Liver (tissue), 9 donors: ENCODE data around the gene SPPL2C. TPM values are rescaled to one million over a fixed set of nuclear protein-coding genes. Genes with fewer than 3 reads are reported as not detected.

Source experiments
- DNase-seq: peaks from one replicate; pipeline ENCODE4 v3.0.0-alpha.2; 2017; ENCODE audit warnings: low spot score
- H3K27ac ChIP-seq, 2 donors: one replicate each; pipeline ENCODE4 v1.7.0; 2013; ENCODE audit warnings: inconsistent platforms in 2 of 2, low read length in 2 of 2, control low read depth in 1 of 2, low read depth in 1 of 2, mild to moderate bottlenecking in 1 of 2
- H3K27me3 ChIP-seq, 4 donors: one replicate each; pipeline versions ENCODE4 v1.6.1 to v1.7.0; 2013; ENCODE audit warnings: low read length in 3 of 4, inconsistent platforms in 1 of 4, mild to moderate bottlenecking in 1 of 4, moderate library complexity in 1 of 4; ENCODE audit not compliant: control insufficient read depth in 4 of 4, insufficient read depth in 4 of 4
- H3K36me3 ChIP-seq, 4 donors: one replicate each; pipeline versions ENCODE4 v1.6.1 to v1.7.0; 2013; ENCODE audit warnings: low read length in 3 of 4, mild to moderate bottlenecking in 3 of 4, low read depth in 1 of 4, moderate library complexity in 1 of 4; ENCODE audit not compliant: control insufficient read depth in 4 of 4, insufficient read depth in 3 of 4
- H3K4me1 ChIP-seq, 4 donors: one replicate each; pipeline versions ENCODE4 v1.6.1 to v1.7.0; 2013; ENCODE audit warnings: low read length in 3 of 4, mild to moderate bottlenecking in 3 of 4, moderate library complexity in 1 of 4; ENCODE audit not compliant: control insufficient read depth in 4 of 4, insufficient read depth in 4 of 4
- H3K4me3 ChIP-seq, 3 donors: one replicate each; pipeline versions ENCODE4 v1.6.1 to v1.7.0; 2013; ENCODE audit warnings: low read length in 3 of 3, control low read depth in 1 of 3, low read depth in 1 of 3, mild to moderate bottlenecking in 1 of 3
- H3K9ac ChIP-seq, 2 donors: one replicate each; pipeline ENCODE4 v1.7.0; 2013; ENCODE audit warnings: low read length in 2 of 2, mild to moderate bottlenecking in 2 of 2, moderate library complexity in 2 of 2, control low read depth in 1 of 2, low read depth in 1 of 2
- H3K9me3 ChIP-seq, 4 donors: one replicate each; pipeline versions ENCODE4 v1.6.1 to v1.7.0; 2013; ENCODE audit warnings: low read length in 3 of 4; ENCODE audit not compliant: control insufficient read depth in 4 of 4
- ATF3 ChIP-seq: IDR thresholded peaks from 2 replicates; pipeline ENCODE4 v1.6.1; 2016; ENCODE audit warnings: antibody characterized with exemption
- CTCF ChIP-seq: fragments of 150-350 bp; IDR thresholded peaks from 2 replicates; pipeline ENCODE4 v1.5.1; 2017; ENCODE audit warnings: improper control_type of control experiment, low read depth, low read length; ENCODE audit not compliant: missing input control
- EGR1 ChIP-seq, 2 donors: IDR thresholded peaks; 2 replicates each; pipeline ENCODE4 v1.6.1; 2016 to 2018; ENCODE audit warnings: antibody characterized with exemption in 2 of 2, low read depth in 2 of 2
- FOXA1 ChIP-seq: IDR thresholded peaks from 2 replicates; pipeline ENCODE4 v1.6.1; 2016; ENCODE audit warnings: antibody characterized with exemption
- FOXA2 ChIP-seq: IDR thresholded peaks from 2 replicates; pipeline ENCODE4 v1.6.1; 2016; ENCODE audit warnings: antibody characterized with exemption
- GABPA ChIP-seq, 2 donors: IDR thresholded peaks in 1 of 2; conservative IDR thresholded peaks in 1 of 2; 2 replicates each; pipeline ENCODE4 v1.6.1; 2016; ENCODE audit warnings: antibody characterized with exemption in 2 of 2, mild to moderate bottlenecking in 1 of 2, moderate library complexity in 1 of 2
- HNF4A ChIP-seq, 2 donors: conservative IDR thresholded peaks; 2 replicates each; pipeline ENCODE4 v1.6.1; 2016; ENCODE audit warnings: antibody characterized with exemption in 2 of 2, mild to moderate bottlenecking in 2 of 2
- HNF4G ChIP-seq: IDR thresholded peaks from 2 replicates; pipeline ENCODE4 v1.6.1; 2016; ENCODE audit warnings: antibody characterized with exemption
- JUND ChIP-seq, 2 donors: IDR thresholded peaks; 2 replicates each; pipeline ENCODE4 v1.6.1; 2016; ENCODE audit warnings: antibody characterized with exemption in 2 of 2
- MAX ChIP-seq: IDR thresholded peaks from 2 replicates; pipeline ENCODE4 v1.6.1; 2016; ENCODE audit warnings: antibody characterized with exemption
- NR2F2 ChIP-seq: IDR thresholded peaks from 2 replicates; pipeline ENCODE4 v1.6.1; 2016; ENCODE audit warnings: antibody characterized with exemption
- RAD21 ChIP-seq, 2 donors: IDR thresholded peaks; 2 replicates each; pipeline ENCODE4 v1.6.1; 2016; ENCODE audit warnings: antibody characterized with exemption in 2 of 2, mild to moderate bottlenecking in 2 of 2
- RXRA ChIP-seq, 2 donors: IDR thresholded peaks; 2 replicates each; pipeline ENCODE4 v1.6.1; 2017 to 2018; ENCODE audit warnings: antibody characterized with exemption in 2 of 2, mild to moderate bottlenecking in 1 of 2
- SP1 ChIP-seq: IDR thresholded peaks from 2 replicates; pipeline ENCODE4 v1.6.1; 2018; ENCODE audit warnings: antibody characterized with exemption, mild to moderate bottlenecking
- TAF1 ChIP-seq: conservative IDR thresholded peaks from 2 replicates; pipeline ENCODE4 v1.6.1; 2016; ENCODE audit warnings: antibody characterized with exemption, mild to moderate bottlenecking
- YY1 ChIP-seq: IDR thresholded peaks from 2 replicates; pipeline ENCODE4 v1.6.1; 2016; ENCODE audit warnings: antibody characterized with exemption, mild to moderate bottlenecking
- WGBS: extraction: QIAGEN DNeasy Blood & Tissue Kit; methylation state at CpG from one replicate; pipeline ENCODE4 v1.1.7; 2013; 5-methylcytosine and 5-hydroxymethylcytosine counted together
- polyA plus RNA-seq, 2 donors: library from polyadenylated mRNA; stranded (reverse) in 1 of 2; unstranded in 1 of 2; fragments of 200-250 nt in 1 of 2; fragments of >200 nt in 1 of 2; fragmentation: Nextera tagmentation in 1 of 2; extraction: Ambion mirVana in 1 of 2; gene quantifications; one replicate each; pipeline versions ENCODE4 v1.2.1 to v1.2.3, GENCODE V29; 2013 to 2015
- total RNA-seq, 2 donors: library from RNA; depleted of rRNA; stranded (reverse); fragments of >200 nt; gene quantifications; one replicate each; pipeline ENCODE4 v1.2.3, GENCODE V29; 2014
- TF ChIP-seq, protein P1 (sequence below): IDR thresholded peaks from 2 replicates; pipeline ENCODE4 v1.6.1; 2016; ENCODE audit warnings: antibody characterized with exemption, mild to moderate bottlenecking
- TF ChIP-seq, protein P2 (sequence below): IDR thresholded peaks from 2 replicates; pipeline ENCODE4 v1.6.1; 2016; ENCODE audit warnings: antibody characterized with exemption
- donor health status: healthy.
- donor health status: healthy.
- donor health status: healthy.
- donor health status: healthy.
- donor health status: healthy.

The SPPL2C gene
- total and polyA plus RNA-seq, 4 donors, result not detected

GRCh38 chr17:45863857-45864654, 19.4 kb downstream of the SPPL2C start:
- no peak overlapping the region for H3K4me3 ChIP-seq
- TF ChIP-seq HNF4G (no peak), JUND (IDR thresholded peaks at IDR 0.05) (no peak), ATF3 (no peak), SP1 (no peak)
- H3K36me3 ChIP-seq, result no peaks in the 10 kb centered on the region
- no peak overlapping the region for H3K27ac ChIP-seq
- peaks cover 0 to 3% (median under 1%) of the 10 kb centered on the region in 4 donors for H3K27me3 ChIP-seq
- no peaks in the 10 kb centered on the region for H3K4me1 ChIP-seq
- no peak for DNase-seq
- H3K9me3 ChIP-seq, result peaks cover 0 to 2% (median 0%) of the 10 kb centered on the region in 4 donors
- WGBS, result 60% methylated on average over 6 of the region's 6 CpGs
- no peak overlapping the region for H3K9ac ChIP-seq

DNA sequence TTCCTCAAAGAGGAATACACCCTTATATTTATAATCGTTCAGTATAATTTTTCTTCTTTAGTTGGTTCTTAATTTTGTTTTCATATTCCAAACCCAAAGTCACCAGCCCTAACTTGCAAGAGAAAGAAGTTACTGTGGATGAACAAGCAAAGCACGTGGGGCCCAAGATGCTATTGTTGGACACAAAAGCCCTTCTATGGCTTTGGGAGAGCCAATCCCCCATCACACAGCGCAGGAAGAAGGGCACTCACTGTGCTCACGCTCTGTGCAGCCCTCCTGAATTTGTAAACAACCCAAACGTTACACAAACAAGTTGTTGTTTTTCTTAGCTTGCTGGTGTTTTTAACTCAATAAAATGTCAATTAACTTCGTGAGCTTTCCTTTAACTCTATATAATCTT, 22.5 kb downstream of the SPPL2C start:
- WGBS, result 76% methylated on average over 6 of the region's 6 CpGs
- Histone ChIP-seq H3K27ac (no peak overlapping the region), H3K9ac (no peak overlapping the region), H3K4me3 (no peak overlapping the region), H3K27me3 (peaks cover 0 to 6% (median under 1%) of the 10 kb centered on the region in 4 donors), H3K4me1 (no peaks in the 10 kb centered on the region), H3K9me3 (no peaks in the 10 kb centered on the region), H3K36me3 (no peaks in the 10 kb centered on the region)
- no peak for DNase-seq
- TF ChIP-seq FOXA1 (no peak), RAD21 (IDR thresholded peaks at IDR 0.05) (no peak), FOXA2 (no peak), EGR1 (IDR thresholded peaks at IDR 0.05; ENCODE audit: low read depth in 2 of 2) (no peak), HNF4G (no peak), SP1 (no peak), GABPA (IDR thresholded peaks at IDR 0.05 in 1 of 2, conservative IDR thresholded peaks at IDR 0.05 in 1 of 2) (no peak), HNF4A (conservative IDR thresholded peaks at IDR 0.05) (no peak), TAF1 (no peak), NR2F2 (no peak), JUND (IDR thresholded peaks at IDR 0.05) (no peak), RXRA (IDR thresholded peaks at IDR 0.05) (no peak), YY1 (no peak), MAX (no peak), CTCF (no peak), ATF3 (no peak)
- TF ChIP-seq, protein P1, sequence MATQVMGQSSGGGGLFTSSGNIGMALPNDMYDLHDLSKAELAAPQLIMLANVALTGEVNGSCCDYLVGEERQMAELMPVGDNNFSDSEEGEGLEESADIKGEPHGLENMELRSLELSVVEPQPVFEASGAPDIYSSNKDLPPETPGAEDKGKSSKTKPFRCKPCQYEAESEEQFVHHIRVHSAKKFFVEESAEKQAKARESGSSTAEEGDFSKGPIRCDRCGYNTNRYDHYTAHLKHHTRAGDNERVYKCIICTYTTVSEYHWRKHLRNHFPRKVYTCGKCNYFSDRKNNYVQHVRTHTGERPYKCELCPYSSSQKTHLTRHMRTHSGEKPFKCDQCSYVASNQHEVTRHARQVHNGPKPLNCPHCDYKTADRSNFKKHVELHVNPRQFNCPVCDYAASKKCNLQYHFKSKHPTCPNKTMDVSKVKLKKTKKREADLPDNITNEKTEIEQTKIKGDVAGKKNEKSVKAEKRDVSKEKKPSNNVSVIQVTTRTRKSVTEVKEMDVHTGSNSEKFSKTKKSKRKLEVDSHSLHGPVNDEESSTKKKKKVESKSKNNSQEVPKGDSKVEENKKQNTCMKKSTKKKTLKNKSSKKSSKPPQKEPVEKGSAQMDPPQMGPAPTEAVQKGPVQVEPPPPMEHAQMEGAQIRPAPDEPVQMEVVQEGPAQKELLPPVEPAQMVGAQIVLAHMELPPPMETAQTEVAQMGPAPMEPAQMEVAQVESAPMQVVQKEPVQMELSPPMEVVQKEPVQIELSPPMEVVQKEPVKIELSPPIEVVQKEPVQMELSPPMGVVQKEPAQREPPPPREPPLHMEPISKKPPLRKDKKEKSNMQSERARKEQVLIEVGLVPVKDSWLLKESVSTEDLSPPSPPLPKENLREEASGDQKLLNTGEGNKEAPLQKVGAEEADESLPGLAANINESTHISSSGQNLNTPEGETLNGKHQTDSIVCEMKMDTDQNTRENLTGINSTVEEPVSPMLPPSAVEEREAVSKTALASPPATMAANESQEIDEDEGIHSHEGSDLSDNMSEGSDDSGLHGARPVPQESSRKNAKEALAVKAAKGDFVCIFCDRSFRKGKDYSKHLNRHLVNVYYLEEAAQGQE, result no peak
- TF ChIP-seq, protein P2, sequence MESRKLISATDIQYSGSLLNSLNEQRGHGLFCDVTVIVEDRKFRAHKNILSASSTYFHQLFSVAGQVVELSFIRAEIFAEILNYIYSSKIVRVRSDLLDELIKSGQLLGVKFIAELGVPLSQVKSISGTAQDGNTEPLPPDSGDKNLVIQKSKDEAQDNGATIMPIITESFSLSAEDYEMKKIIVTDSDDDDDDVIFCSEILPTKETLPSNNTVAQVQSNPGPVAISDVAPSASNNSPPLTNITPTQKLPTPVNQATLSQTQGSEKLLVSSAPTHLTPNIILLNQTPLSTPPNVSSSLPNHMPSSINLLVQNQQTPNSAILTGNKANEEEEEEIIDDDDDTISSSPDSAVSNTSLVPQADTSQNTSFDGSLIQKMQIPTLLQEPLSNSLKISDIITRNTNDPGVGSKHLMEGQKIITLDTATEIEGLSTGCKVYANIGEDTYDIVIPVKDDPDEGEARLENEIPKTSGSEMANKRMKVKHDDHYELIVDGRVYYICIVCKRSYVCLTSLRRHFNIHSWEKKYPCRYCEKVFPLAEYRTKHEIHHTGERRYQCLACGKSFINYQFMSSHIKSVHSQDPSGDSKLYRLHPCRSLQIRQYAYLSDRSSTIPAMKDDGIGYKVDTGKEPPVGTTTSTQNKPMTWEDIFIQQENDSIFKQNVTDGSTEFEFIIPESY, result no peak
